HG02885 (cell line): ENCODE results near the gene TFRC.
"Not testable (repeated sequence)": the region's sequence is repeated elsewhere in the genome, so short reads cannot be mapped to it uniquely, and the experiment has no call there.

ENCODE experiments used
- ATAC-seq: cut with Tn5 transposase; IDR thresholded peaks from one replicate; pipeline ENCODE4 v1.9.1; 2021; ENCODE audit warnings: mild to moderate bottlenecking; ENCODE audit not compliant: unreplicated experiment, poor library complexity

Gene TFRC

DNA sequence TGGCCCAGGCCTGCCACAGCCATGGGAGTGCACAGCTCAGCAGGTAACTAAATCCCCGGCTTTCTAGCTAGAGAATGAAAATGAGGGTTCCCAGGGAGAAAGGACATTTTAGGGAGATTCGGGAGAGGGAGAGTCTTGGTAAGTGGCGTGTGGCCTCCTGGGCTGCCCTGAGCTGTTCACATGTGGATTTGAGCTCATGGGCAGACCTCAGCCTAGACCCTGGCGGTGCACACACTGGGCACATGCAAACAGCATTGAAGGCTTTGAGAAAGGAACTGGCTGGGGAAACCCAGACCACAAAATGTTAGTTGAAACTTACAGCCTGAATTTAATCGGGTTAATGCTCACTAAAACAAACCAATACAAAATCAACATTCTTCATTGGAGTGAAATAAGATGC, 72.4 kb downstream of the TFRC start:
- no peak for ATAC-seq

DNA sequence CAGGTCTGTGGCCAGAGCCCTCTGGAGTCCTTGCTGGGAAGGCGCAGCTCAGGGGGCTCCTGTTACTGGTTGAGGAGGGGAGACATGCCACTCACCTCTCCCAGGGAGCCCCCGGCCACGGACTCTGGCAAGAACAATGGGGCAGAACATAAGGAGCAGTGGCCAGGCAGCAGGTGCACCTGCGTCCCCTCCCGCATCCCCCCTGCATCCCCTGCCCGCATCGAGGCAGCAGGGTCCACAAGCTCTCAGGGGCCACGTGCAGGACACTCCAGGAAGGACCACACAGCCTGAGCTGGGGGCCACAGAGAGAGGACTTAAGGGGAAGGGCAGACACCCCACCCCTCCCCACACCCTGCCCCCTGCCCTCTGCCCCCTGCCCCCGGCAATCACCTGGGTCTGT, 73.0 kb downstream of the TFRC start:
- no peak for ATAC-seq

DNA sequence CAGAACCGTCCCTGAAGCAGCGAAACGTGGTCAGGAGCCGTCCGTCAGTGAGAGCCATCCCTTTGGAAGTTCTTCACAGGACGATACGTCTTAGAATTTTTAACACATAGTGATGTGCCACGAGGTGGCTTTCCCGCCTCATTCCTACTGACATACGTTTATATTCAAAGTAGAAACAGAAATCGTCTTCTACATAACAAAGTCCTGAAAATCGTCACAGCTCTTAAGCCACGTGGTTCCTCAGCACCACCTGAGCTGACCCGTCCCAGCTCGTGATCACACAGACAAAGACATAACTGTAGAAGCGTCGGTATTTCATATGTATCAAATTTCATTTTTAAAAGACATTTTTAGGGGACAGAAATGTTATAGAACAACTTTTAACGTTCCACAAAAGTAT, 73.5 kb downstream of the TFRC start:
- ATAC-seq = no peak

- no peak for ATAC-seq
Measured at GRCh38 chr3:196007744-196008335, 74.0 kb downstream of the TFRC start.

- ATAC-seq = not testable (repeated sequence)
Measured at GRCh38 chr3:196005338-196005737, 76.6 kb downstream of the TFRC start.

DNA sequence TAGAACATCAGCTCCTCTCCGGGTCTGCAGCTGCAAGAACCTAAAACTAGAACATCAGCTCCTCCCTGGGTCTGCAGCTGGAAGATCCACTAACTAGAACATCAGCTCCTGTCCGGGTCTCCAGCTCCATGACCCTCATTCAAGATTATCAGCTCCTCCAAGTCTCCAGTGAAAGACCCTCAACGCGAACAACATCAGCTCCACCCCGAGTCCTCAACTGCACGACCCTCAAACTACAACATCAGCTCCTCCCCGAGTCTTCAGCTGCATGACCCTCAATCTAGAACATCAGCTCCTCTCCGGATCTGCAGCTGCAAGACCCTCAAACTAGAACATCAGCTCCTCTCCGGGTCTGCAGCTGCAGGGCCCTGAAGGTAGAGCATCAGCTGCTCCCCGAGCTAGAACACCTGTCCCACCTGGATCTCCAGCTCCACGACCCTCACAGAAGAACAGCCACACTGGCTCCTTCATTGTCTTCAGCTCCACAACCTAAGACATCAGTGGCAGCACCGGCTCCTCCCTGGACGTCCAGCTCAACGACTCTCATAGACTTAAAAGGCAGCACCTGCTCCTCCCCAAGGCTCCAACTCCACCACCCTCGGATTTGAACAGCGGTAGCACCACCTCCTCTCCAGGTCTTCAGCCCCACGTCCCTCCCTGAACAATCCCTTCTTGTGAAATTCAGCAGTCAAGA, 77.4 kb downstream of the TFRC start:
- ATAC-seq = not testable (repeated sequence)

DNA sequence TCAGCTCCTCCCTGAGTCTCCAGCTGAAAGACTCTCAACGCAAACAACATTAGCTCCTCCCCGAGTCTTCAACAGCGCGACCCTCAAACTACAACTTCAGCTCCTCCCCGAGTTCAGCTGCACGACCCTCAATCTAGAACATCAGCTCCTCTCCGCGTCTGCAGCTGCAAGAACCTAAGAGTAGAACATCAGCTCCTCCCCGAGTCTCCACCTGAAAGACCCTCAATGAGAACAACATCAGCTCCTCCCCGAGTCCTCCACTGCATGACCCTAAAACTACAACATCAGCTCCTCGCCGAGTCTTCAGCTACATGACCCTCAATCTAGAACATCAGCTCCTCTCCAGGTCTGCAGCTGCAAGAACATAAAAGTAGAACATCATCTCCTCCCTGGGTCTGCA, 78.3 kb downstream of the TFRC start:
- ATAC-seq = no peak

DNA sequence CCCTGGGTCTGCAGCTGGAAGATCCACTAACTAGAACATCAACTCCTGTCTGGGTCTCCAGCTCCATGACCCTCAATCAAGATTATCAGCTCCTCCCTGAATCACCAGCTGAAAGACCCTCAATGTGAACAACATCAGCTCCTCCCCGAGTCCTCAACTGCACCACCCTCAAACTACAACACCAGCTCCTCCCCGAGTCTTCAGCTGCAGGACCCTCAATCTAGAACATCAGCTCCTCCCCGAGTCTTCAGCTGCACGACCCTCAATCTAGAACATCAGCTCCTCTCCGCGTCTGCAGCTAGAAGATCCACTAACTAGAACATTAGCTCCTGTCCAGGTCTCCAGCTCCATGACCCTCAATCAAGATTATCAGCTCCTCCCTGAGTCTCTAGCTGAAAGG, 79.2 kb downstream of the TFRC start:
- ATAC-seq = not testable (repeated sequence)

DNA sequence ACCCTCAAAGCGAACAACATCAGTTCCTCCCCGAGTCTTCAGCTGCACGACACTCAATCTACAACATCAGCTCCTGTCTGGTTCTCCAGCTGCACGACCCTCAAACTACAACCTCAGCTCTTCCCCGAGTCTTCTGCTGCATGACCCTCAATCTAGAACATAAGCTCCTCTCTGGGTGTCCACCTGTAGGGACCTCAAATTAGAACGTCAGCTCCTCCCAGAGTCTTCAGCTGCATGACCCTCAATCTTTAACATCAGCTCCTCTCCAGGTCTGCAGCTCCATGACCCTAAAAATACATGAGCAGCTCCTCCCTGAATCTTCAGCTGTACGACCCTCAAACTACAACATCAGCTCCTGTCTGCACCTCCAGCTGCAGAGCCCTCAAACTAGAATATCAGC, 80.7 kb downstream of the TFRC start:
- ATAC-seq = not testable (repeated sequence)

DNA sequence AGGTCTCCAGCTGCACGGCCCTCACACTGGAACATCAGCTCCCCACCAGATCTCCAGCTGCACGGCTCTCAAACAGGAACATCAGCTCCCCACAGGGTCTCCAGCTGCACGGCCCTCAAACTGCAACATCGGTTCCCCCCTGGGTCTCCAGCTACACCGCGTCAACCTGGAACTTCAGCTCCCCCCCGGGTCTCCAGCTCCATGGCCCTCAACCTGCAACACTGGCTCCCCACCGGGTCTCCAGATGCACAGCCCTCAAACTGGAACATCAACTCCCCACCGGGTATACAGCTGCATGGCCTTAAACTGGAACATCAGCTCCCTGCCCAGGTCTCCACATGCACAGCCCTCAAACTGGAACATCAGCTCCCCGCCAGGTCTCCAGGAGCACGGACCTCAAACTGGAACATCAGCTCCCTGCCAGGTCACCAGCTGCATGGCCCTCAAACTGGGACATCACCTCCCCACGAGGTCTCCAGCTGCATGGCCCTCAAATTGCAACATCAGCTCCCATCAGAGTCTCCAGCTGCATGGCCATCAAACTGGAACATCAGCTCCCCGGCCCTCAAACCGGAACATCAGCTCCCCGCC, 81.4 kb downstream of the TFRC start:
- ATAC-seq = not testable (repeated sequence)

GRCh38 chr3:195999896-196000295, 82.0 kb downstream of the TFRC start:
- no peak for ATAC-seq
